CD4-positive, alpha-beta T cell (primary cell): ENCODE measurements around the gene KCND3. TPM values are rescaled to one million over a fixed set of nuclear protein-coding genes. Genes with fewer than 3 reads are reported as not detected.

Source experiments
- ATAC-seq: fragments of 200-7000 bp; cut with Tn5 transposase; one replicate; pipeline ENCODE4 v1.10.0; 2022; ENCODE audit warnings: mild to moderate bottlenecking; ENCODE audit not compliant: poor library complexity
- CTCF ChIA-PET: fragments of 350-600 bp; sonication (Branson Sonifier 250); formaldehyde crosslinking; loops from one replicate; lab custom pipeline; 2021; ENCODE audit warnings: antibody characterized with exemption, inconsistent platforms; lab: Charles Lee
- POLR2A ChIA-PET: fragments of 350-600 bp; sonication (Branson Sonifier 250); formaldehyde crosslinking; loops from one replicate; lab custom pipeline; 2021; ENCODE audit warnings: antibody characterized with exemption, inconsistent platforms; lab: Charles Lee
- DNase-seq, 14 experiments: peaks; one replicate each; pipeline ENCODE4 v3.0.0-alpha.2; 2013 to 2020; ENCODE audit warnings: mixed read lengths in 2 of 14
- H3K27ac ChIP-seq, 2 donors: one replicate each; pipeline versions ENCODE4 v1.5.1 to v1.7.0; 2013; ENCODE audit warnings: low read length in 2 of 2, low read depth in 1 of 2, mild to moderate bottlenecking in 1 of 2
- H3K27me3 ChIP-seq, 2 experiments: 1 replicate in 1 of 2; 2 replicates in 1 of 2; pipeline versions ENCODE4 v1.6.1 to v1.7.0; 2013; ENCODE audit warnings: low read length in 2 of 2, control low read depth in 1 of 2, mild to moderate bottlenecking in 1 of 2, moderate library complexity in 1 of 2; ENCODE audit not compliant: insufficient read depth in 2 of 2, control insufficient read depth in 1 of 2
- H3K36me3 ChIP-seq: one replicate; pipeline ENCODE4 v1.6.1; 2013; ENCODE audit warnings: low read length, control low read depth; ENCODE audit not compliant: insufficient read depth
- H3K4me1 ChIP-seq: one replicate; pipeline ENCODE4 v1.6.1; 2013; ENCODE audit warnings: low read length, control low read depth; ENCODE audit not compliant: insufficient read depth
- H3K4me3 ChIP-seq: one replicate; pipeline ENCODE4 v1.5.1; 2013; ENCODE audit warnings: mild to moderate bottlenecking, low read length, moderate library complexity
- H3K9me3 ChIP-seq, 2 experiments: 1 replicate in 1 of 2; 2 replicates in 1 of 2; pipeline versions ENCODE4 v1.6.1 to v1.7.0; 2013; ENCODE audit warnings: low read length in 2 of 2, mild to moderate bottlenecking in 2 of 2, control low read depth in 1 of 2, moderate library complexity in 1 of 2; ENCODE audit not compliant: control insufficient read depth in 1 of 2, insufficient read depth in 1 of 2
- H3K27ac Mint-ChIP-seq: one replicate; pipeline ENCODE4 v1.8.0; 2020; ENCODE audit warnings: mixed read lengths
- H3K27me3 Mint-ChIP-seq: one replicate; pipeline ENCODE4 v1.8.0; 2021; ENCODE audit warnings: mixed read lengths
- H3K36me3 Mint-ChIP-seq: one replicate; pipeline ENCODE4 v1.8.0; 2021; ENCODE audit warnings: low read depth, mixed read lengths
- H3K4me1 Mint-ChIP-seq: one replicate; pipeline ENCODE4 v1.8.0; 2021; ENCODE audit warnings: low read depth, mixed read lengths
- H3K4me3 Mint-ChIP-seq: one replicate; pipeline ENCODE4 v1.8.0; 2020; ENCODE audit warnings: mild to moderate bottlenecking, mixed read lengths
- H3K9me3 Mint-ChIP-seq: one replicate; pipeline ENCODE4 v1.8.0; 2020; ENCODE audit warnings: mixed read lengths
- intact Hi-C, 2 experiments: fragments of 100-400 bp; cut with DNase I in 1 of 2; cut with micrococcal nuclease in 1 of 2; formaldehyde crosslinking; loops; one replicate each; pipeline versions ENCODE4 v1.15.1 to v1.9.0; 2023 to 2025; cut with DNase I, micrococcal nuclease
- total RNA-seq, 174 experiments: library from RNA in 2 of 174; stranded (reverse) in 2 of 174; gene quantifications; one replicate each; pipeline ENCODE4 v1.2.3 and lab custom pipeline; 2021 to 2026
- TF ChIP-seq, protein P1 (sequence below): fragments of 200-600 bp; IDR thresholded peaks from one replicate; pipeline ENCODE4 v1.8.0; 2022; ENCODE audit warnings: antibody characterized with exemption, mild to moderate bottlenecking

Gene KCND3
- total RNA-seq, 2 experiments from 2014 or later: 0.05 TPM; not detected in 1

DNA sequence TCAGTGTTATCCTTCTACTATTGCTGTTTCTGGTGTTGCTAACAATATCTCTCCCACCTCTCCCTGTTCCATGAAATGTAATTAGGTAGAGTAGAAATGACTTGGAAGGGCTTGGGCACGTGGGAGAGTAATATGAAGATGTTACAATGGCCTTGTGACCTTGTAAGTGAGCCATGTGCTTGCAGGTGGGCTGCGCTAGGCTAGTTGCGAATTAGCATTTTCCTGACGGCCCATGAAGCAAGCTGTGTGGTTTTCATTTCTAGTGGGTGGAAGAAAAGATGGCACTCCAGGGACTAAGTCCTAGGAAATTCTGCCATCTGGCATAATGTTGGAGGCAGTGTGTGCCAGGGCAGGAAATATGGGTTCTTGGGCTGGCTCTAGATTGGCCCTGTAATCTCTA lies 241.5 kb downstream of the KCND3 start:
- ChIA-PET CTCF (interaction anchor here (0.6 to 1.6 kb wide), 8 partner anchors 7 to 34 kb away, joined by 3 to 16 read pairs (median 5); no protein-coding TSS in a partner anchor), POLR2A (interaction anchor here (1.4 kb wide), 1 partner anchor 9 kb away, joined by 4 read pairs; the partner anchor contains the start of gene INKA2)
- Mint-ChIP-seq H3K4me1 (no peaks in the 10 kb centered on the region), H3K36me3 (no peaks in the 10 kb centered on the region), H3K27me3 (no peaks in the 10 kb centered on the region), H3K4me3 (no peak overlapping the region), H3K9me3 (no peaks in the 10 kb centered on the region), H3K27ac (no peak overlapping the region)
- H3K36me3 ChIP-seq: no peaks in the 10 kb centered on the region
- no peaks in the 10 kb centered on the region for H3K27me3 ChIP-seq
- no peak for ATAC-seq
- TF ChIP-seq, protein P1, sequence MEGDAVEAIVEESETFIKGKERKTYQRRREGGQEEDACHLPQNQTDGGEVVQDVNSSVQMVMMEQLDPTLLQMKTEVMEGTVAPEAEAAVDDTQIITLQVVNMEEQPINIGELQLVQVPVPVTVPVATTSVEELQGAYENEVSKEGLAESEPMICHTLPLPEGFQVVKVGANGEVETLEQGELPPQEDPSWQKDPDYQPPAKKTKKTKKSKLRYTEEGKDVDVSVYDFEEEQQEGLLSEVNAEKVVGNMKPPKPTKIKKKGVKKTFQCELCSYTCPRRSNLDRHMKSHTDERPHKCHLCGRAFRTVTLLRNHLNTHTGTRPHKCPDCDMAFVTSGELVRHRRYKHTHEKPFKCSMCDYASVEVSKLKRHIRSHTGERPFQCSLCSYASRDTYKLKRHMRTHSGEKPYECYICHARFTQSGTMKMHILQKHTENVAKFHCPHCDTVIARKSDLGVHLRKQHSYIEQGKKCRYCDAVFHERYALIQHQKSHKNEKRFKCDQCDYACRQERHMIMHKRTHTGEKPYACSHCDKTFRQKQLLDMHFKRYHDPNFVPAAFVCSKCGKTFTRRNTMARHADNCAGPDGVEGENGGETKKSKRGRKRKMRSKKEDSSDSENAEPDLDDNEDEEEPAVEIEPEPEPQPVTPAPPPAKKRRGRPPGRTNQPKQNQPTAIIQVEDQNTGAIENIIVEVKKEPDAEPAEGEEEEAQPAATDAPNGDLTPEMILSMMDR: no peak
- no peak for DNase-seq
- H3K9me3 ChIP-seq: no peaks in the 10 kb centered on the region
- H3K4me3 ChIP-seq: no peak overlapping the region
- no peaks in the 10 kb centered on the region for H3K4me1 ChIP-seq
- no peak overlapping the region for H3K27ac ChIP-seq
- intact Hi-C loops: loop anchor here (1.0 to 5.0 kb wide), 3 partner anchors 33 to 267 kb away; no protein-coding TSS in a partner anchor

DNA sequence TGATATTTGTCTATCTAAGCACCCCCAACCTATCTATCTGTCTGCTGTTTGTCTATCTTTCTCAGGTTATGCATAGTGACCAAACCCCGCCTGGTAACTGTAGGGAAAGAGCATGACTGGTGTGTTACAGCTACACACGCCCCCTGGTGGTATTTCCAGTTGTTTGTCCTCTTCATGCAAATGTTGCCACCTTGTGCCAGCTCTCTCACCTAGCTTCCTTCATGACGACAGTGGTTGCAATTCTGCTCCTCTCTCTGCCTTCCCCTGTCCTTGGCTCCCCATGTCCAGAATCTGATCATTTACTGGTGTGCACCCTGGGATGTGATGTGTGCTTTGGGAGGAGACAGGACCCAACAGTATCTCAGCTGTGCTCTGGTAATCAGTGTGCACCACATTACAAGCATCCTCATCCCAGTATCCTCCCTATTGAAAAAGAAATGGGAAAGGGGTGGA lies 242.2 kb downstream of the KCND3 start:
- CTCF ChIA-PET: interaction anchor here (0.6 to 1.6 kb wide), 10 partner anchors 8 to 239 kb away, joined by 3 to 16 read pairs (median 4); no protein-coding TSS in a partner anchor
- no peaks in the 10 kb centered on the region for H3K36me3 ChIP-seq
- H3K4me1 ChIP-seq: no peaks in the 10 kb centered on the region
- Mint-ChIP-seq H3K4me3 (no peak overlapping the region), H3K27me3 (no peaks in the 10 kb centered on the region), H3K4me1 (no peaks in the 10 kb centered on the region), H3K9me3 (no peaks in the 10 kb centered on the region), H3K27ac (no peak overlapping the region), H3K36me3 (no peaks in the 10 kb centered on the region)
- no peak overlapping the region for H3K27ac ChIP-seq
- intact Hi-C loops: loop anchor here (1.0 to 5.0 kb wide), 3 partner anchors 32 to 267 kb away; no protein-coding TSS in a partner anchor
- POLR2A ChIA-PET: interaction anchor here (1.4 kb wide), 1 partner anchor 8 kb away, joined by 4 read pairs; the partner anchor contains the start of gene INKA2
- DNase-seq: peak; percentile 19 to 86 (median 45)
- H3K4me3 ChIP-seq: no peak overlapping the region
- H3K27me3 ChIP-seq: no peaks in the 10 kb centered on the region
- no peaks in the 10 kb centered on the region for H3K9me3 ChIP-seq
- TF ChIP-seq, protein P1: peak; percentile 49
- peak; percentile 66 for ATAC-seq

DNA sequence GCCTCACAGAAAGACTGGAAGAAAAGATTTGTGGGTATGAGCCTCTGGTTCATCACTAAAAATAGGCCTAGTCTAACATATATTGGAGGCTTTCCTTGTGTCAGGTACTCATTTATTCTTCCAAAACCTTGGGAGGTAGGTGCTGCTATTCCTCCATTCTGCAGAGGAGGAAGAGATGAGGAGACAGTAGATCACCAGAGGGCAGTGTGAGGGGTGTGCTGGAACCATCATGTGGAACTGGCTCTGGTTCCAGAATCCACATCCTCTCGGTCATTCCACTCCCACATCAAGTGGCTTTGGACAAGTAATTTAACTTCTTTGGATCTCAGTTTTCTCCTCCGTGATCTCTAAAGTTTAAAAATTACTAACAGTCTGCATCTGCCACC lies 242.9 kb downstream of the KCND3 start:
- no peaks in the 10 kb centered on the region for H3K4me1 ChIP-seq
- intact Hi-C loops: loop anchor here in 1 of 2 experiments (2.0 to 5.0 kb wide), 2 partner anchors 239 to 266 kb away; no protein-coding TSS in a partner anchor
- CTCF ChIA-PET: interaction anchor here (0.7 to 1.6 kb wide), 9 partner anchors 21 to 239 kb away, joined by 3 to 16 read pairs (median 4); no protein-coding TSS in a partner anchor
- DNase-seq (no peak), ATAC-seq (no peak)
- no peaks in the 10 kb centered on the region for H3K9me3 ChIP-seq
- no peaks in the 10 kb centered on the region for H3K9me3 Mint-ChIP-seq
- H3K27me3 Mint-ChIP-seq: peaks cover 6% of the 10 kb centered on the region
- POLR2A ChIA-PET: interaction anchor here (1.4 kb wide), 1 partner anchor 8 kb away, joined by 4 read pairs; the partner anchor contains the start of gene INKA2
- TF ChIP-seq, protein P1: no peak
- H3K4me3 Mint-ChIP-seq: no peak overlapping the region
- H3K4me3 ChIP-seq: no peak overlapping the region
- H3K36me3 Mint-ChIP-seq: no peaks in the 10 kb centered on the region
- no peaks in the 10 kb centered on the region for H3K36me3 ChIP-seq
- H3K4me1 Mint-ChIP-seq: no peaks in the 10 kb centered on the region
- no peak overlapping the region for H3K27ac ChIP-seq
- no peak overlapping the region for H3K27ac Mint-ChIP-seq
- H3K27me3 ChIP-seq: no peaks in the 10 kb centered on the region
